Muscle of leg (tissue), 11 donors: Measurements from ENCODE around the gene VTI1B. TPM values are rescaled to one million over a fixed set of nuclear protein-coding genes. Genes with fewer than 3 reads are reported as not detected.

Experiments
- DNase-seq: peaks from one replicate; pipeline ENCODE4 v3.0.0; 2013
- H3K27ac ChIP-seq: one replicate; pipeline ENCODE4 v1.5.1; 2013; ENCODE audit warnings: mild to moderate bottlenecking, low read length, control low read depth
- H3K27me3 ChIP-seq: one replicate; pipeline ENCODE4 v1.6.1; 2013; ENCODE audit warnings: low read length; ENCODE audit not compliant: control insufficient read depth, insufficient read depth
- H3K36me3 ChIP-seq: one replicate; pipeline ENCODE4 v1.6.1; 2013; ENCODE audit warnings: low read length; ENCODE audit not compliant: control insufficient read depth, insufficient read depth
- H3K4me1 ChIP-seq: one replicate; pipeline ENCODE4 v1.6.1; 2013; ENCODE audit warnings: low read length; ENCODE audit not compliant: control insufficient read depth, insufficient read depth
- H3K4me3 ChIP-seq: one replicate; pipeline ENCODE4 v1.5.1; 2013; ENCODE audit warnings: low read length, control low read depth
- H3K9me3 ChIP-seq: replicated peaks from 2 replicates; pipeline ENCODE4 v1.6.1; 2013; ENCODE audit warnings: low read depth, low read length; ENCODE audit not compliant: control insufficient read depth
- WGBS: methylation state at CpG from one replicate; pipeline ENCODE4 v1.1.5; 2013; ENCODE audit warnings: missing lambda C conversion rate; ENCODE audit not compliant: insufficient coverage; 5-methylcytosine and 5-hydroxymethylcytosine counted together
- polyA plus RNA-seq, 8 donors: library from polyadenylated mRNA; unstranded; fragments of 120-200 nt; gene quantifications; one replicate each; pipeline versions ENCODE4 v1.2.1 to v1.2.3, GENCODE V29; 2013; ENCODE audit warnings: inconsistent platforms in 1 of 8, low replicate concordance in 1 of 8; ENCODE audit not compliant: insufficient read length in 8 of 8, insufficient read depth in 1 of 8
- total RNA-seq: library from RNA; stranded (reverse); fragments of 120-200 nt; gene quantifications from one replicate; pipeline ENCODE4 v1.2.4, GENCODE V29; 2013

The VTI1B gene
- total and polyA plus RNA-seq, 9 donors, result 52.8 to 85.0 (median 75.8) TPM

GRCh38 chr14:67653651-67654280 lies 20.7 kb downstream of the VTI1B start:
- WGBS, result no CpG with 5 or more reads among the region's 6 CpGs
- peaks cover 66% of the 10 kb centered on the region for H3K36me3 ChIP-seq
- no peaks in the 10 kb centered on the region for H3K9me3 ChIP-seq
- no peak overlapping the region for H3K27ac ChIP-seq
- H3K4me3 ChIP-seq, result no peak overlapping the region
- DNase-seq, result peak; percentile 22
- H3K27me3 ChIP-seq, result no peaks in the 10 kb centered on the region
- H3K4me1 ChIP-seq, result no peaks in the 10 kb centered on the region

- no peak for DNase-seq
- Histone ChIP-seq H3K36me3 (peaks cover 64% of the 10 kb centered on the region), H3K27ac (no peak overlapping the region), H3K4me1 (no peaks in the 10 kb centered on the region), H3K27me3 (no peaks in the 10 kb centered on the region), H3K9me3 (no peaks in the 10 kb centered on the region), H3K4me3 (no peak overlapping the region)
- no CpG with 5 or more reads among the region's 1 CpG for WGBS
Measured at GRCh38 chr14:67652189-67652588, 22.2 kb downstream of the VTI1B start.

GRCh38 chr14:67650694-67651093 lies 23.7 kb downstream of the VTI1B start:
- no peaks in the 10 kb centered on the region for H3K4me1 ChIP-seq
- no peaks in the 10 kb centered on the region for H3K27me3 ChIP-seq
- peaks cover 59% of the 10 kb centered on the region for H3K36me3 ChIP-seq
- no peak for DNase-seq
- no CpG with 5 or more reads among the region's 2 CpGs for WGBS
- no peaks in the 10 kb centered on the region for H3K9me3 ChIP-seq
- no peak overlapping the region for H3K4me3 ChIP-seq
- no peak overlapping the region for H3K27ac ChIP-seq

DNA sequence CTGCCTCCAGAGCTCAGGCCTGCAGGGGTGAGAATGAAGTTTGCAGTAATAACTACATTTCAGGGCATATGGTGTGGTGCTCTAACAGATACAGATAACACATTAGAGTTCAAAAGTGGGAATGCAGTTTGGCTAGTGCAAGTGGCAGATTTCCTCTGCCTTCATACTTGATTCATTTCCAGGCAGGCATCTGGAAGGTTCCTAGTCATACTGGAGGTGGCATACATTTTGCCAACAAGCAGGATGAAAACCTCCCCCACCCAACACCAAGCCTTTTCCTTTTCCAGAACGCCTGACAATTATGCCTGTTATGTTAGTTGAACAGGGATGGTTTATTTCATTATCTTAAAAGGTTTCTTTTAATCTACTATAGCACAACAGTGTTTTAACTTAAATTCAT lies 24.3 kb downstream of the VTI1B start:
- H3K27me3 ChIP-seq, result no peaks in the 10 kb centered on the region
- no peak for DNase-seq
- no peak overlapping the region for H3K27ac ChIP-seq
- no peaks in the 10 kb centered on the region for H3K9me3 ChIP-seq
- no CpG with 5 or more reads among the region's 1 CpG for WGBS
- H3K36me3 ChIP-seq, result peaks cover 58% of the 10 kb centered on the region
- H3K4me3 ChIP-seq, result no peak overlapping the region
- H3K4me1 ChIP-seq, result no peaks in the 10 kb centered on the region

GRCh38 chr14:67646131-67646530 lies 28.3 kb downstream of the VTI1B start:
- H3K4me3 ChIP-seq, result no peak overlapping the region
- no peak for DNase-seq
- H3K27me3 ChIP-seq, result no peaks in the 10 kb centered on the region
- no peaks in the 10 kb centered on the region for H3K9me3 ChIP-seq
- 100% methylated on average over 2 of the region's 3 CpGs for WGBS
- no peaks in the 10 kb centered on the region for H3K4me1 ChIP-seq
- H3K36me3 ChIP-seq, result peaks cover 33% of the 10 kb centered on the region
- no peak overlapping the region for H3K27ac ChIP-seq

DNA sequence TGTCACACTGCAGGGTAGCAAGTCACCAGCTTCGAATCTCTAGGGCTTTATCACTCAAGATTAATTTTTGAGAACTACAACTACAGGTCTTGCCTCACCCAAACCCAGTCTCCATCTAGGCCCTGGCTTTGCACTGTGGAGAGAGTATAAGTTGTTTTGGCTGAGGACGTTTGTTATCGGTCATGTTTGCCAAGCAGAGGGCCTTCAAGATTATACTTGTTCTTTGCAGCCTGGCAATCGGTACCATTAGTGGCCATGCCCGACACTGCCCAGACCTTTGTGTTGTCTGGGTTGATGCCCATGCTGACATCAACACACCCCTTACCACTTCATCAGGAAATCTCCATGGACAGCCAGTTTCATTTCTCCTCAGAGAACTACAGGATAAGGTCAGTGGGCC lies 29.0 kb downstream of the VTI1B start:
- no peak for DNase-seq
- peaks cover 26% of the 10 kb centered on the region for H3K36me3 ChIP-seq
- WGBS, result 82% methylated on average over 2 of the region's 5 CpGs

DNA sequence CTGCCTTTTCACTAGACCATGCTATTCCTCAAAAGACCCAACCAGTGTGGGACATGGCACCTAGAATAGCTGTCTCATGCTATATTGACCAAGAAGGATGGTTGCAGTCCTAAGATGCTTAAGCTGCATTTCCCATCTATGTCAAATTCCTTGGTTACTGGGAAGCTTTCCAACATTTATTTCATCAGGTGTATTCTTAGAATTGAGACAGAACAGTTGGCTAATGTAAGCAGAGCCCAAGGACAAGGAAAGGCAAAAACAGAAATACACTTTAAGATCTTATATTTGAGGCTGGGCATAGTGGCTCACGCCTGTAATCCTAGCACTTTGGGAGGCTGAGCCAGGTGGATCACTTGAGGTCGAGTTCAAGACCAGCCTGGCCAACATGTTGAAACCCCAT lies 30.0 kb downstream of the VTI1B start:
- Histone ChIP-seq H3K4me1 (no peaks in the 10 kb centered on the region), H3K27ac (no peak overlapping the region), H3K9me3 (no peaks in the 10 kb centered on the region), H3K4me3 (no peak overlapping the region), H3K27me3 (no peaks in the 10 kb centered on the region), H3K36me3 (peaks cover 18% of the 10 kb centered on the region)
- peak; percentile 38 for DNase-seq
- WGBS, result no CpG with 5 or more reads among the region's 2 CpGs

More for the DNA sequence above, 29.0 kb downstream of the VTI1B start:
- no peak overlapping the region for H3K27ac ChIP-seq
- no peaks in the 10 kb centered on the region for H3K4me1 ChIP-seq
- H3K9me3 ChIP-seq, result no peaks in the 10 kb centered on the region
- no peak overlapping the region for H3K4me3 ChIP-seq
- H3K27me3 ChIP-seq, result no peaks in the 10 kb centered on the region

DNA sequence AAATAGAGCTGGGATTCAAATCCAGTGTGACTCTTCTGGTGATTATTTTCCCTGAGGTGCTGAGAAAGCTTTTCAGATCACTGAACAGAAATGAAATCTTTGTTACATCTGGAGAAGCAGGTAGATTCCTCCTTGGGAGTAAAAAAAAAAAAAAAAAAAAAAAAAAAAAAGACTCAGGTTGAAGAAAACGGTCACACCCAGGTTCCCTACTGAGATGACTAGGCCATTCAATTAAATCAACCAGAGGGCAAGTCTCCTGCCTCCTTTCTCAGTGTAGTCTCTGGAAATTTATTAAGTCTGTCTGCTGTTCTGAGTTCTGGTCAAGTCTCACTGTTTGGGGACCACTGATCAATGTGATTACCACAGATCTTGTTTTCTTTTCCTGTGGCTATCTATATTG lies 30.7 kb downstream of the VTI1B start:
- WGBS, result no CpG with 5 or more reads among the region's 1 CpG
- H3K27ac ChIP-seq, result no peak overlapping the region

DNA sequence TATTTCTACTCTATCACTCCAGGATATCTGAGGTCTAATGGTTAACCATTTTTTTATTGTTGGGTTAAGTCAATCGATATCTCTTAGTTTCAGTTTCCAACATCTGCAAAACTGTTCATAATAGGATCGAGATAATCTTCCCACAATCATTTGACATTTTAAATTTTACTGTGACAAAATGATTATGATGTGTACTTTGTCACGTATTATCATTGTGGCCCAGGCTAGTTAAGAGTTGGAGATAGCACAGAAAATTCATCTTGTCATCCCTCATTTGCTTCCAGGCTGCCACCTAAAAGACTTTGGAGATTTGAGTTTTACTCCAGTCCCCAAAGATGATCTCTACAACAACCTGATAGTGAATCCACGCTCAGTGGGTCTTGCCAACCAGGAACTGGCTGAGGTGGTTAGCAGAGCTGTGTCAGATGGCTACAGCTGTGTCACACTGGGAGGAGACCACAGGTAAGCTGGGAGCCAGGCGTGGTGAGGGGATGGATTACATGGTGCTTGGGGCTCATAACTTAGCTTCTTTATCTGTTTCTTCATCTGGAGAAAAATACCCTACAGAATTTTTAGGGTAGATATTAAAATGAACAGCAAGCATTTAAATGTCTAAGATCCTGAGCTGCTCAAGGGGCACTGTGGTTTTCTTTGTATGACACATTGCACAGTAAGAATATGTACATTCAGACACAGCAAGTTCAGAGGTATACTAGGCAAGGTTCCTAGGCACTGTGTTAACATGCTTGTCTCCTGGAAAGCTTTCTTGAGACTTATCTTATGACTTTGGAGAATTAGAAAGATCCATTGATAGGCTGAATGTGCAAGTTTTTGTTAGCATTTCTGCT lies 32.3 kb downstream of the VTI1B start:
- H3K9me3 ChIP-seq, result no peaks in the 10 kb centered on the region
- H3K36me3 ChIP-seq, result peaks cover 8% of the 10 kb centered on the region
- WGBS, result no CpG with 5 or more reads among the region's 5 CpGs
- H3K27me3 ChIP-seq, result no peaks in the 10 kb centered on the region
- H3K4me1 ChIP-seq, result no peaks in the 10 kb centered on the region
- H3K4me3 ChIP-seq, result no peak overlapping the region
- no peak for DNase-seq
- no peak overlapping the region for H3K27ac ChIP-seq

More for the DNA sequence above, 30.7 kb downstream of the VTI1B start:
- DNase-seq, result no peak
- Histone ChIP-seq H3K4me1 (no peaks in the 10 kb centered on the region), H3K36me3 (peaks cover 12% of the 10 kb centered on the region), H3K9me3 (no peaks in the 10 kb centered on the region), H3K27me3 (no peaks in the 10 kb centered on the region), H3K4me3 (no peak overlapping the region)

DNA sequence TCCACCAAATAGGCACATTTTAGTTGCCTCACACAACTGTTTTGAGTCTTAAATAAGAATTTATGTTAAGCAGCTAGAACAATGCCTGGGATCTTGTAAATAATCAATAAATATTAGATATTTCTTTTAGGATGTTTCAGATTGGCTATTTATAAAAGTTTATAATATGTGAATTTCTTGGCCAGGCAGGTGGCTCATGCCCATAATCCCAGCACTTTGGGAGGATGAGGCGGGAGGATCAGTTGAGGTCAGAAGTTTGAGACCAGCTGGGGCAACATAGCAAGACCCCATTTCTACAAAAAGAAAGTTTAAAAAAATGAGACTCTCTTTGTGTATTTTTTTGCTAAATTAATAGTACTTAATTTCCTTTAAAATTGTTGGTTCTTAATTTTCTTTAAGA lies 33.0 kb downstream of the VTI1B start:
- no peaks in the 10 kb centered on the region for H3K9me3 ChIP-seq
- no peak overlapping the region for H3K4me3 ChIP-seq
- no CpG with 5 or more reads among the region's 1 CpG for WGBS
- H3K27ac ChIP-seq, result no peak overlapping the region
- H3K27me3 ChIP-seq, result no peaks in the 10 kb centered on the region
- peaks cover 6% of the 10 kb centered on the region for H3K36me3 ChIP-seq
- DNase-seq, result no peak
- no peaks in the 10 kb centered on the region for H3K4me1 ChIP-seq
